ENCODE results near the gene KRTAP5-6.

Gene KRTAP5-6

GRCh38 chr11:1672613-1673350, 24.2 kb upstream of the KRTAP5-6 start:
- H3K9me3 ChIP-seq, result no peaks in the 10 kb centered on the region
- peak in 1 of 2 donors; percentile 3 for DNase-seq
- no peak overlapping the region for H3K27ac ChIP-seq
- H3K27me3 ChIP-seq, result peaks cover 0 to 59% of the 10 kb centered on the region in 2 donors
- no peak for TF ChIP-seq CTCF (IDR thresholded peaks at IDR 0.05)
- H3K36me3 ChIP-seq, result no peaks in the 10 kb centered on the region
- no peak overlapping the region for H3K4me3 ChIP-seq
- H3K4me1 ChIP-seq, result no peaks in the 10 kb centered on the region
- intact Hi-C loops (cut with DNase I; ENCODE audit: low total_unique reads), result no loop called here

- intact Hi-C loops (cut with DNase I; ENCODE audit: low total_unique reads), result no loop called here
- H3K27me3 ChIP-seq, result peaks cover 0 to 59% of the 10 kb centered on the region in 2 donors
- H3K4me1 ChIP-seq, result no peaks in the 10 kb centered on the region
- TF ChIP-seq CTCF (IDR thresholded peaks at IDR 0.05), result no peak
- H3K27ac ChIP-seq, result no peak overlapping the region
- H3K9me3 ChIP-seq, result no peaks in the 10 kb centered on the region
- no peaks in the 10 kb centered on the region for H3K36me3 ChIP-seq
- no peak overlapping the region for H3K4me3 ChIP-seq
- DNase-seq, result no peak
Measured at GRCh38 chr11:1673446-1674172, 23.4 kb upstream of the KRTAP5-6 start.

- intact Hi-C loops (cut with DNase I; ENCODE audit: low total_unique reads), result no loop called here
- H3K4me1 ChIP-seq, result no peaks in the 10 kb centered on the region
- peaks cover 0 to 58% of the 10 kb centered on the region in 2 donors for H3K27me3 ChIP-seq
- H3K9me3 ChIP-seq, result no peaks in the 10 kb centered on the region
- DNase-seq, result peak in 1 of 2 donors; percentile 43
- no peak overlapping the region for H3K4me3 ChIP-seq
- TF ChIP-seq CTCF (IDR thresholded peaks at IDR 0.05), result no peak
- H3K36me3 ChIP-seq, result no peaks in the 10 kb centered on the region
- H3K27ac ChIP-seq, result no peak overlapping the region
Measured at GRCh38 chr11:1674173-1675131, 22.5 kb upstream of the KRTAP5-6 start.

GRCh38 chr11:1675536-1676228, 21.3 kb upstream of the KRTAP5-6 start:
- H3K27ac ChIP-seq, result no peak overlapping the region
- no peak for DNase-seq
- no peaks in the 10 kb centered on the region for H3K36me3 ChIP-seq
- H3K4me1 ChIP-seq, result no peaks in the 10 kb centered on the region
- no peak for TF ChIP-seq CTCF (IDR thresholded peaks at IDR 0.05)
- no peak overlapping the region for H3K4me3 ChIP-seq
- intact Hi-C loops (cut with DNase I; ENCODE audit: low total_unique reads), result no loop called here
- no peaks in the 10 kb centered on the region for H3K9me3 ChIP-seq
- peaks cover 0 to 55% of the 10 kb centered on the region in 2 donors for H3K27me3 ChIP-seq

DNA sequence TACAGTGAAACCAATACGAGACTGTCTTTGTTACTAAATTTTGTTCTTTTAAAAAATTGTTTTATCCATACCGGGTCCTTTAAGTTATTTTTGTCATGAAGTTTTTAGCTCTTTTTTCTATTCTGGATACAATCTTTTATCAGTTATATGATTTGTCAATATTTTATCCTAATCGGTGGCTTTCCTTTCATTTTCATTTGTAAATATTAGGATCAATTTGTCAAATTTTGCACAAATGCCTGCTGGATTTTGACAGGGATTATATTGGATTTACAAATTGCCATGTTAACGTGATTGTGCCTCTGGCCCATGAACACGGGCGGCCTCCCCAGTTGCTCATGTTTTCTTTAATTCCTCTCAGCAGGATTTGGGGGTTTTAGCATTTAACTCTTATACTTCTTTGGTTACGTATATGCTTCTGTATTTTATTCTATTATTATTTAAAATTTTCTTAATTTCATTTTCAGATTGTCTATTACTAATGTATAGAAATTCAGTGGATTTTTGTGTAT, 20.7 kb upstream of the KRTAP5-6 start:
- Histone ChIP-seq H3K27me3 (peaks cover 0 to 61% of the 10 kb centered on the region in 2 donors), H3K36me3 (no peaks in the 10 kb centered on the region), H3K9me3 (no peaks in the 10 kb centered on the region), H3K4me1 (no peaks in the 10 kb centered on the region), H3K4me3 (no peak overlapping the region), H3K27ac (no peak overlapping the region)
- no peak for TF ChIP-seq CTCF (IDR thresholded peaks at IDR 0.05)
- intact Hi-C loops (cut with DNase I; ENCODE audit: low total_unique reads), result no loop called here
- DNase-seq, result no peak
